Neural cell (in vitro differentiated cells): ENCODE results near the gene RBM8A. TPM values are rescaled to one million over a fixed set of nuclear protein-coding genes. Genes with fewer than 3 reads are reported as not detected.

Source experiments
- H2AFZ ChIP-seq: fragments of 200-600, 300-800 bp; sonication (generic), shearing (Covaris generic); 2 replicates; pipeline ENCODE4 v1.6.0; 2014; ENCODE audit warnings: low read depth, mild to moderate bottlenecking, antibody characterized with exemption, low read length, moderate library complexity
- H3F3A ChIP-seq: fragments of 200-600 bp; shearing (Covaris generic); 2 replicates; pipeline ENCODE4 v1.6.1; 2016; ENCODE audit warnings: mild to moderate bottlenecking, moderate library complexity, mixed read lengths, antibody characterized with exemption, low read length; ENCODE audit not compliant: insufficient read depth, poor library complexity, severe bottlenecking
- H3K27ac ChIP-seq: fragments of 200-600, 300-800 bp; sonication (generic), shearing (Covaris generic); 2 replicates; pipeline ENCODE4 v1.5.1; 2014; ENCODE audit warnings: mild to moderate bottlenecking, low read length, moderate library complexity
- H3K27me3 ChIP-seq: fragments of 300-800, 200-600 bp; sonication (generic), shearing (Covaris generic); 2 replicates; pipeline ENCODE4 v1.6.0; 2014; ENCODE audit warnings: mild to moderate bottlenecking, low read depth, low read length, moderate library complexity; ENCODE audit not compliant: insufficient read depth
- H3K36me3 ChIP-seq: fragments of 300-800, 200-600 bp; sonication (generic), shearing (Covaris generic); 2 replicates; pipeline ENCODE4 v1.5.1; 2014; ENCODE audit warnings: mild to moderate bottlenecking, antibody characterized with exemption, low read length, moderate library complexity; ENCODE audit not compliant: insufficient read depth
- H3K4me2 ChIP-seq: fragments of 300-800, 200-600 bp; sonication (generic), shearing (Covaris generic); 2 replicates; pipeline ENCODE4 v1.6.0; 2014; ENCODE audit warnings: mild to moderate bottlenecking, low read length
- H3K4me3 ChIP-seq: fragments of 300-800, 200-600 bp; sonication (generic), shearing (Covaris generic); 2 replicates; pipeline ENCODE4 v1.5.1; 2014; ENCODE audit warnings: mild to moderate bottlenecking, low read length, moderate library complexity
- H3K79me2 ChIP-seq: fragments of 200-600 bp; shearing (Covaris generic); replicated peaks from 2 replicates; pipeline ENCODE4 v1.6.0; 2014; ENCODE audit warnings: mild to moderate bottlenecking, low read length, moderate library complexity; ENCODE audit not compliant: insufficient read depth
- H3K9ac ChIP-seq: fragments of 300-800, 200-600 bp; sonication (generic), shearing (Covaris generic); 2 replicates; pipeline ENCODE4 v1.6.1; 2016; ENCODE audit warnings: mild to moderate bottlenecking, low read length, mixed read lengths
- H3K9me2 ChIP-seq: fragments of 200-600 bp; shearing (Covaris generic); 2 replicates; pipeline ENCODE4 v1.6.1; 2016; ENCODE audit warnings: mild to moderate bottlenecking, low read length, mixed read lengths; ENCODE audit not compliant: insufficient read depth
- H3K9me3 ChIP-seq: fragments of 200-600, 300-800 bp; sonication (generic), shearing (Covaris generic); 2 replicates; pipeline ENCODE4 v1.6.1; 2016; ENCODE audit warnings: mild to moderate bottlenecking, mixed run types, low read length, moderate library complexity, mixed read lengths
- H4K20me1 ChIP-seq: fragments of 200-600 bp; shearing (Covaris generic); 2 replicates; pipeline ENCODE4 v1.6.1; 2016; ENCODE audit warnings: mild to moderate bottlenecking, mixed run types; ENCODE audit not compliant: insufficient read depth
- CTCF ChIP-seq: fragments of 450-650 bp; IDR thresholded peaks from 2 replicates; pipeline ENCODE4 v1.5.1; 2014; ENCODE audit warnings: antibody characterized with exemption, mild to moderate bottlenecking, moderate library complexity; ENCODE audit not compliant: poor library complexity, severe bottlenecking
- EP300 ChIP-seq: fragments of 450-650 bp; conservative IDR thresholded peaks from 2 replicates; pipeline ENCODE4 v1.6.1; 2014; ENCODE audit warnings: antibody characterized with exemption, mild to moderate bottlenecking, moderate library complexity; ENCODE audit not compliant: poor library complexity, severe bottlenecking
- EZH2 ChIP-seq: fragments of 200-600, 300-800 bp; shearing (Covaris generic), sonication (generic); IDR thresholded peaks from 2 replicates; pipeline ENCODE4 v1.6.1; 2014; ENCODE audit warnings: antibody characterized with exemption, low read length, borderline replicate concordance, mild to moderate bottlenecking; ENCODE audit not compliant: insufficient read depth, poor library complexity, severe bottlenecking
- MXI1 ChIP-seq: fragments of 450-650 bp; conservative IDR thresholded peaks from 2 replicates; pipeline ENCODE4 v1.6.1; 2014; ENCODE audit warnings: antibody characterized with exemption, mild to moderate bottlenecking; ENCODE audit not compliant: poor library complexity, severe bottlenecking
- POLR2AphosphoS5 ChIP-seq: IDR thresholded peaks from 2 replicates; pipeline ENCODE4 v1.6.1; 2012
- RAD21 ChIP-seq: fragments of 450-650 bp; conservative IDR thresholded peaks from 2 replicates; pipeline ENCODE4 v1.6.1; 2014; ENCODE audit warnings: antibody characterized with exemption, mild to moderate bottlenecking, moderate library complexity
- REST ChIP-seq: IDR thresholded peaks from 2 replicates; pipeline ENCODE4 v1.6.1; 2012; ENCODE audit warnings: borderline replicate concordance
- SMC3 ChIP-seq: fragments of 450-650 bp; conservative IDR thresholded peaks from 2 replicates; pipeline ENCODE4 v1.6.1; 2014; ENCODE audit warnings: antibody characterized with exemption, mild to moderate bottlenecking, moderate library complexity; ENCODE audit not compliant: poor library complexity
- TAF1 ChIP-seq: IDR thresholded peaks from 2 replicates; pipeline ENCODE4 v1.6.1; 2012; ENCODE audit warnings: low read depth
- polyA plus RNA-seq: library from polyadenylated mRNA; depleted of rRNA; stranded (reverse); fragments of >200 nt; gene quantifications from 2 replicates; pipeline ENCODE4 v1.2.3, GENCODE V29; 2014

The RBM8A gene
- polyA plus RNA-seq, 1 donor from 2014 or later = 366 TPM

- H3K4me3 ChIP-seq = peak within 1 kb of the TSS; percentile 77
- peak within 1 kb of the TSS; percentile 75 for H3K4me2 ChIP-seq
- peak within 1 kb of the TSS; percentile 2 for H2AFZ ChIP-seq
- H3K9me2 ChIP-seq = no peaks in the 10 kb centered on the region
- no peaks in the 10 kb centered on the region for H3K36me3 ChIP-seq
- H3K9ac ChIP-seq = peak within 1 kb of the TSS; percentile 86
- no peaks in the 10 kb centered on the region for H3K9me3 ChIP-seq
- H3K79me2 ChIP-seq = peaks cover 42% of the 10 kb centered on the region
- TF ChIP-seq CTCF (no peak), EP300 (peak; percentile 37), RAD21 (no peak), MXI1 (peak; percentile 74), TAF1 (no peak), REST (peak; percentile 16), POLR2AphosphoS5 (peak; percentile 88), SMC3 (peak; percentile 11)
- no peaks in the 10 kb centered on the region for H4K20me1 ChIP-seq
- H3K27ac ChIP-seq = peak within 1 kb of the TSS; percentile 82
- no peaks in the 10 kb centered on the region for H3F3A ChIP-seq
- peaks cover 23% of the 10 kb centered on the region for H3K27me3 ChIP-seq
Measured at GRCh38 chr1:145957443-145958319, 30.4 kb upstream of the RBM8A start, which contains the start of gene LIX1L. Gene LIX1L (minus strand): TSS chr1:145958017. CDS start chr1:145957927, 90 bp downstream.

- no peaks in the 10 kb centered on the region for H3K36me3 ChIP-seq
- H3K27ac ChIP-seq = peak overlapping the region; percentile 82
- peak overlapping the region; percentile 86 for H3K9ac ChIP-seq
- H3K79me2 ChIP-seq = peaks cover 45% of the 10 kb centered on the region
- H3K9me2 ChIP-seq = no peaks in the 10 kb centered on the region
- H3K27me3 ChIP-seq = peaks cover 19% of the 10 kb centered on the region
- no peaks in the 10 kb centered on the region for H4K20me1 ChIP-seq
- H2AFZ ChIP-seq = peak overlapping the region; percentile 2
- TF ChIP-seq MXI1 (no peak), TAF1 (peak; percentile 61), REST (peak; percentile 9), RAD21 (no peak), CTCF (no peak), SMC3 (no peak), EZH2 (no peak), EP300 (no peak), POLR2AphosphoS5 (no peak)
- peak overlapping the region; percentile 68 for H3K4me2 ChIP-seq
- no peaks in the 10 kb centered on the region for H3F3A ChIP-seq
- H3K4me3 ChIP-seq = peak overlapping the region; percentile 77
- H3K9me3 ChIP-seq = no peaks in the 10 kb centered on the region
Measured at GRCh38 chr1:145956781-145957442, 29.6 kb upstream of the RBM8A start.
